HG03060 (cell line): ENCODE data around the gene HNF1B.

Experiments used
- ATAC-seq: cut with Tn5 transposase; IDR thresholded peaks from one replicate; pipeline ENCODE4 v1.9.1; 2021; ENCODE audit warnings: low read depth, moderate number of reproducible peaks; ENCODE audit not compliant: unreplicated experiment

Gene HNF1B

DNA sequence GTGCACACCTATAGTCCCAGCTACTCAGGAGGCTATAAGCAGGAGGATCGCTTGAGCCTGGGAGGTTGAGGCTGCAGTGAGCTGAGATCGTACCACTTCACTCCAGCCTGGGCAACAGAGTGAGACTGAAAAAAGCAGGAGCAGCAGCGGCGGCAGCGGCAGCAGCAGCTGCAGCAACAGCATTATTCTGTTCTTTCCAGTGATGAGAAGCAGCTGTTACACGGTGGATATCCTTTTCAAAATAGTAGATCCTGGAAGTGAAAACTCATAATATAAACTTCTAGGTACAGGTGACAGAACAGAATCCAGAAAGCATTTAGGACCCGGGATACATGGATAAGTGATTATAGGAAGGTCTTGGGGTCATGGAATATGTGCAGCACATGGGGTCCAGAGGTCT, 17.8 kb upstream of the HNF1B start:
- no peak for ATAC-seq

DNA sequence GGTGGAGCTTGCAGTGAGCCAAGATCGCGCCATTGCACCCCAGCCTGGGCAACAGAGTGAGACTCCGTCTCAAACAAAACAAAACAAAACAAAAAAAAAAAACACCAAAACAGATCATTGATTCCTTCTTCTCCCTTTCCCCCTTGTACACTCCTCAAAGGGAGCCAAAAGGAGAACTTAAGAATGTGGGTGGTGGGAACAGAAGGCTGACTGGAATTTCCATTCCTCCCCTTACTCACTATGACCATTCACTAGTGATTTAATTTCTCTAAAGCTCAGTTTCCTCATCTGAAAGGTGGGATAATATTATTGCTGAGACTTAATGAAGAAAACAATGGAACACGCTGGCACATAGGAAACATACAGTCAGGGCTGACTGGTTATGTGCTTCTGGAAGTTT, 17.1 kb upstream of the HNF1B start:
- no peak for ATAC-seq

DNA sequence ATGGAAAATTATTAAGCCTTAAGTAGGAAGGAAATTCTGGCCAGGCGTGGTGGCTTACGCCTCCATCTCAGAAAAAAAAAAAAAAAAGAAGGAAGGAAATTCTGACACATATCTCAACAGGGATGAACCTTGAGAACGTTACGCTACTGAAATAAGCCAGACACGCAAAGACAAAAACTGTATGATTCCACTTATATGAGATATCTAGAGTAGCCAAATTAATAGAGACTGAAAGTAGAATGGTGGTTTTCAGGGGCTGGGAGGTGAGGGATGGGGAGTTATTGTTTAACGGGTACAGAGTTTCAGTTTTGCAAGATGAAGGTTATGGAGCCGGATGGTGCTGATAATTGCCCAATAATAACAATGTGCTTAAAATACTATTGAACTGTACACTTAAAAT, 16.2 kb upstream of the HNF1B start:
- ATAC-seq = no peak

DNA sequence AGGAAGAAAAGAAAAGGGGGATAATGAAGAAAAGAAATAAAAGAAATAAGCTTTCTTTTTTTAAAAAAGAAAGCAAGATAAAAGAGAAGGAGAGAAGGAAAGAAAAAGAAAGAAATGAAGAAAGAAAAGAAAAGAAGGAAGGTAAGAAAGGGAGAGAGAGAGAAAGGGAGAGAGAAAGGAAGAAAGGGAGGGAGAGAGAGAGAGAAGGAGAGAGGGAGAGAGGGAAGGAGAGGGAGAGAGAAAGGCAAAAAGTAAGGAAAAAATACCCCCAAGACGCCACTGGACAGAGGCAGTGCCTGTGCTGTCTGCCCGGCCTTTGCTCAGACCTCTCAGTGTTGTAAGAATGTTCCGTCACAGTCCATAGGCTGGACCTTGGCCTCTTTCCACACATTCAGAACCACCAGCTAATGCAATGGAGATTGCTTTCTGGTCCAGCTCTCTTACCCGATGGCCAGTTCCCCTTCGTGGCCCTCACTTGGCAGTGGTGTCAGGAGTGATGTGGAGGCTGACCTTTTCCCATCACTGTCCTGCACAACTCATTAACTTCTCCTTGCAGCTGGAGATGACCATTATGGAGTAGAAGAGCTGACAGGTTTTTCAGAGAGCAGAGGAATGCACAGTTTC, 14.3 kb upstream of the HNF1B start:
- no peak for ATAC-seq

DNA sequence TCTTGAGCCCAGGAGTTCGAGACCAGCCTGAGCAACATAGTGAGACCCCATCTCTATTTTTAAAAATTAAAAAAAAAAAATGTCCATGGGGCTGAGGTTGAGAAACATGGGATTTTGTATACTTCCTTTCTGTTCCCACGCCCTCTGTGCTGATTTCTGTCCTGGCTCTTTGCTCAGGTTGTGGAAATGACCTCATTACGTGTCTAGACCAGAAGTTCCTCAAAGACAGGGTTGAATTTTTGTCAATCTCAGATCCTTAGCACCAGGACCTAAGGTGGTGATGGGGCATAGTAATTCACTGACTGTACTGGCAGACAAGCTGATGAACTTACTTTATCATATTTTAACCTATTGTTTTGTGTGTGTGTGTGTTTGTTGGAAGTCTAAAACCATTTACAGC, 11.2 kb upstream of the HNF1B start:
- no peak for ATAC-seq

DNA sequence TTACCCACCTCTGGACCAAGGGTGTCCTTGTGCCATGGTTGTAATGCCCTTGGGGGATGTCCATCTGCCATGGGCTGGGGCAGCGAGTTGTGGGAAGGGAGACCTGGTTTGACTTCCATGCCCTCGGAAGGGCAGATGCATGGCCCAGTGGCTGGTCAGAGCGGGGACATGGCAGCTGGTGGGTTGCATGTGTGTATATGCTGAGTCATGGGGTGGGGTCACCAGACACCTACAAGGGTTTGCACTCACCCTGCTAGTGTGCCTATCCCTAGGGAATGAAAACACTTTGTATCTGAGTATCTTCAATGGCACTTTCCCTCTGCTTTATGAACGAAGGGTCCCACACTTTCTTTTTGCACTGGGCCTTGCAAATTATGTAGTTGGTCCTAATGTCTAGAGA, 10.6 kb upstream of the HNF1B start:
- ATAC-seq = no peak

DNA sequence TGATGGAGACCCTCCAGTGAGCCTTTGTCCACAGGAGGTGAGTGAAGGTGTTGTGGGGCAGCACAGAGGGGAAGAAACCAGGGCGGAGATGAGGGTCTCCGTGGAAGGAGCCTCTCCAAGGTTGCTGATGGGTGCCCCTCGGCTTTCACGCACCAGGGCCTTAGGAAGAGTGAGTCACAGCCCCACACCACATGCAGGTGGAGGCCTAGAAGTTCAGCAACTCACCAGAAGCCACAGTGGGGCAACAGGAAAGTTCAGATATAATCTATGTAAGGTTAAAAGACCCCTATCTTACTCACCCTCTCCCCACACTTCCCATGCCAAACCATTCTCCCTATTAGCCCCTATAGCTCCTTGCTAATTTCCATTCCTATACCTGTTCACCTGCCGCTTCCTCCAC, 9.5 kb upstream of the HNF1B start:
- no peak for ATAC-seq

DNA sequence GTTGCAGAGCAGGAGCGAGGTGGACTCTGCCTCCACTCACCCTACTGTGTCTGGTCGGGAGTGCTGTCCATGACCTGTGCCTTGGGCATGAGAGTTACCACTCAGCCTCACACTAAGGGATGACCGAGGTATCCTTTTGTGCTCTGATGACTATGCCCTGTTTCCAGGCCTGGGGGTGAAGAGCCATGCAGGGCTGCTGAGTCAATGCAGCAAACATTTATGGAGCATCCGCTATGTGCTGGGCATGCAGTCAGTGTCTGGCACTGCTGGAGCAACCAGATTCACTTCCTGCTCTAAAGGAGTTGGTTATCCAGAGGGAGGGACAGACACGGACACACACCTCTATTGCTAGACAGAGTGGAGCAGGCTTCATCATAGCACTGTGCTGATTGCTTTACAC, 7.6 kb upstream of the HNF1B start:
- ATAC-seq = no peak

DNA sequence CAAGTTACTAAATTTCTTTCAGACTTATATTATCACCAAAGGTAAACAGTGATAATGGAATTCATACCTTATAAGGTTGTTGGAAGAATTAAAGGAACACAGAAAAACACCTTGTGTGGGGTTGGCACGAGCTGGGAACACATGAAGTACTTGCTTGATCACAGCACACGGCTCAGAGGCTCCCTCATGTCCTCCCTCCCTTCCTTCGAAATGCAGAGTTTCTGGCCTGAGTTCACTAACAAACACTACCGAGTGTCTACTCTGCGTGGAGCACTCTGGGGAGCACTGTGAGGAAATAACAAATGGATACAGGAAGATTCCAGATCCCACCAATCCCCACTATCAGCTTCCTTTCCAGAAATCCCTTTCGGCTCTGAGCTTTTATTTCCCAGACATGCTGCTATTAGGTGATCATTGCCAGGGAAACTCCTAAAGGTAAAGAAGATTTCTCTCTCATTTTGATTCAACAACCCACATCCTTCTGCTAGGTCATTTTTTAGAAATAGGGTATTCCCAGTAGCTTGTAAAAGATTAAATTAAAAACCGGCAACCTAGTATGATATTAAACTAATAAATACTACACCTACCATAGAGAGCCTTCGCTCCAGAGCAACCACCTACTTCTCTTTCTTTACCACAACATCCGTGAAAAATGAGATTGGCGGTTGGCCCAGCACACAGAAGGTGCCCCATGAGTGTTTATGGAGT, 6.1 kb upstream of the HNF1B start:
- no peak for ATAC-seq

DNA sequence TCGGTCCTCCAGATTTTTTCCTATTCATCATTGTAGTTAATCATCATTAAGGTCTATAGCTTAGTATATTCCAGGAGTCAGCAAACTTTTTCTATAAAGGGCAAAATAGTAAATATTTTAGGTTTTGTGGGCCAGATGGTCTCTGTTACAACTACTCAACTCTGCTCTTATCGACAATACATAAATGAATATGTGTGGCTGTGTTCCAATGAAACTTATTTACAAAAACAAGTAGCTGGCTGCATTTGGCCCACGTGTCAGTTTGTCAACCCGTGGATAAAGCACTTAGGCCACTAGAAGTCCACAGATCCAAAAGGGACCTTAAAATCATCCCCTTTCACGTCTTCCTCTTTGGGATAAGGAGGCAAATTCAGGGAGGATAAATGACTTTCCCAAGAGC, 5.4 kb upstream of the HNF1B start:
- no peak for ATAC-seq

DNA sequence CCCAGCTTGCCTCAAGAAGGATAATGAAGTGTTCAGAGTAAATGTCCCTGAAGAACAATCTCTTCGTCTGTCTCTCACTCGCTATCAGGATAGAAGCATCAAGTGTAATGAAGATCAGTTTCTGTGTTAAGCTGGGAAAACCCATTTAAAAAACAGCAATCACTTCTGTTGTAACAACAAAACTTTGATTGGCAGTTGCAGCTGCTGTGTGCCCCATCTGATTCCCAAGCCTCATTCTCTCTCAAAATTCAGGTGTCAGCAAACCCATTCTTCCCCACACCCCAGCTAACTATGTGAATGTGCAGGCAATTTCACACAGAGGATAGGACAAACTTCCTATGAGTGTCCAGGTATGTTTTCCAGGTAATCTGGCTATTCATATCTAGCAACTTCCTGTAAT, 2.4 kb upstream of the HNF1B start:
- no peak for ATAC-seq

DNA sequence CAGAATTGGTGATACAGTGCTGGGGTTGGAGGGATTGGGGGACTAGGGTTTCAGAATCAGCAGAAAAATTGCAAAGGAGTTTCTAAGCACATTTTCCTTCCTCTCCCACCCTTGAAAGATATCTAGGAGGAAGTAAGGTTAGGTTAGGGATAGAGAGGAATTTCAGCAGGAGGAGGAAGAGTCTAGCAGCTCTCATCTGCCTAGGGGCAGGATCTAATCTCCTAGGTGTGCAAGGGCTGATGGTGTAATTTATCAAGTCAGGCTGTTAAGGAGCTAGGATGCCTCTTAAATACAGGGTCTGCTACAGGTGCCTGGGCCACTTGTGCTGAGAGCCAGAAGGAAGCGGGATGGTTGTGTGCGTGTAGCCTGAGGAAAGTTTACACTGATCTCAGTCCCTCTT, 1.8 kb upstream of the HNF1B start:
- ATAC-seq = no peak

DNA sequence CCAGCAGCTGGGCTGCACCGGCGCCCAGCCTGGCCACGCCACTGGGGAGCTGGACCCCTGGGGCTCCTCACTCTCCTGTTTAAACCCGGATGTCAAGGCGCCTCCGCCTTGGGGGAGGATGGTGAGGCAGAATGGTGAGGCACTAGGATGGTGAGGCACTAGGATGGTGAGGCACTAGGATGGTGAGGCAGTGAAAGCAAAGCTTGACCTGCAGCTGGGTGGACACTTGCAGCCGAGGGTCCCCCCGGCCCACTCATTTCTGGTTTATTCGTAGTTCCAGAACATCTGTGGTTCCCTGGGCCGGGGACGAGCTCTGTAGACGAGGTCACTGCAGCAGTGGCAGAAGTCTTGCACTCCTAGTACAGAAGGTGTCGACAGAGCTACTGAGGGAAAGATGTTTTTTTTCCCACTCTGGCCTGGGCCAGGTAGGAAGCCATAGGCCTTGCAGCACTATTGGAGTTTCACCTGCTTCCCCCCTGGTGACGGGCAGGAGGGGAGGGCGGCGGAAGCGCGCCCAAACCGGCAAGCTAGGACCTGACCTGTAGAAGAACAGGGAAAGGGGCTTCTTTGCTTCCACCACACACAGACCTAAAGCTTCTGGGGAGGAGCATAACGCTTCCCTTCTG, 1.1 kb upstream of the HNF1B start:
- no peak for ATAC-seq

DNA sequence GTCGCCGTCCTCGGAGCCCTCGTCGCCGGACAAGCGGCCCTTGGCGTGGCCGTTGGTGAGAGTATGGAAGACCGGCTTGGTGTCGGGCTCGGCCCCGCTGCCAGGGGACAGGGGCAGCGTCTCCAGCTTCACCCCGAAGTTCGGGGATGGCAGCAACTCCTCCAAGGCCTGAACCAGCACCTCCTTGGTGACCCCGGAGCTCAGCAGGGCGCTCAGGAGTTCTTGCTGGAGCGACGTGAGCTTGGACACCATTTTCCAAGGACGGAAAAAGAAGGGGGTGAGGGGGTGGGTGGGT, 279 bp downstream of the HNF1B start:
- ATAC-seq = no peak

DNA sequence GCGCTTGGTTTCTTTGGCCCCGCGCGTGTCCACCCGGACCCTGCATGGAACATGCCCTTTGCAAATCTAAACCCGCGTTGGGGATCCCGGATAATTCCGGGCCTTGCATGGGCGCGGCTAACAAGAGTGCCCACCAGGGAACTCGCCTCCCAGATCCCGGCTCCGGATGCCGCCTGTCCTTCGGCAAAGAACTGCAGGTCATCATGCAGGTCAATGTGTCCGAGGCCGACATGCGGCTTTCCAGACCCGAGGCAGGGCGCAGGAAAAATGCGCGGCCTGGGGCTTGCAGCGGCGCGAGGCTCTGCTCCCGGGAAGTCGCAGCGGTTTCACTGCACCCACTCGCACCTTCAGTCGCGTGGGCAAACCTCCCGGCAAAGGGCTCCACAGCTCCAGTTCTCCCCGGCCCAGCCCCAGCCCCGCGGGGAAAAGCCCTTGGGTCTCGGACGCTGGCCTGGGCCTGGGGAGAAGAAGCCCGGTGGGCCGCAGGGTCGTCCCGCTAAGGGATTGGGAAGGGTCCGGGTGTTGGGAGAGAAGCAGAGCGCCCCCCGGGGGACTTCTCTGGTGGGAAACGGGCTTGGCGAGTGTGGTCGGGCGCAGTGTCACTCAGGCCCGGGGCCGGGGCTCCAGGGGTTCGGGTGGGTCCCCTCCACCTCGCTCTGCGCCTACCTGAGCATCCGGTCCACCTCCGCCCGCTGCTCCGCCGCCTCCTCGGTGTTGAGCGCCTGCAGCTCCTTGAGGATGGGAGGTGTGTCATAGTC, 805 bp downstream of the HNF1B start:
- no peak for ATAC-seq

DNA sequence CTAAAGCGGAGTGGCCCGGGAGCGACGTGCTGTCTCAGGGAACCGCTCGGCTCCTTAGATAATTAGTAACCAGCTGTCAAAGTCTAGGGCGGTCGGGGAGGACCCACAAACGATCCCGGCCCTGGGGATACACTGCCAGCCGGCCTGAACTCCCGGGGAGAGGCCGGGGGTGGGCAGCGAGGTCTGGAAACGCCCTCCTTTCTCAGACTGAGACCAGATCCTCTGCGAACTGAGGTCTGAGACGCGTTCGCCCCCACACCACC, 1.3 kb downstream of the HNF1B start:
- no peak for ATAC-seq

DNA sequence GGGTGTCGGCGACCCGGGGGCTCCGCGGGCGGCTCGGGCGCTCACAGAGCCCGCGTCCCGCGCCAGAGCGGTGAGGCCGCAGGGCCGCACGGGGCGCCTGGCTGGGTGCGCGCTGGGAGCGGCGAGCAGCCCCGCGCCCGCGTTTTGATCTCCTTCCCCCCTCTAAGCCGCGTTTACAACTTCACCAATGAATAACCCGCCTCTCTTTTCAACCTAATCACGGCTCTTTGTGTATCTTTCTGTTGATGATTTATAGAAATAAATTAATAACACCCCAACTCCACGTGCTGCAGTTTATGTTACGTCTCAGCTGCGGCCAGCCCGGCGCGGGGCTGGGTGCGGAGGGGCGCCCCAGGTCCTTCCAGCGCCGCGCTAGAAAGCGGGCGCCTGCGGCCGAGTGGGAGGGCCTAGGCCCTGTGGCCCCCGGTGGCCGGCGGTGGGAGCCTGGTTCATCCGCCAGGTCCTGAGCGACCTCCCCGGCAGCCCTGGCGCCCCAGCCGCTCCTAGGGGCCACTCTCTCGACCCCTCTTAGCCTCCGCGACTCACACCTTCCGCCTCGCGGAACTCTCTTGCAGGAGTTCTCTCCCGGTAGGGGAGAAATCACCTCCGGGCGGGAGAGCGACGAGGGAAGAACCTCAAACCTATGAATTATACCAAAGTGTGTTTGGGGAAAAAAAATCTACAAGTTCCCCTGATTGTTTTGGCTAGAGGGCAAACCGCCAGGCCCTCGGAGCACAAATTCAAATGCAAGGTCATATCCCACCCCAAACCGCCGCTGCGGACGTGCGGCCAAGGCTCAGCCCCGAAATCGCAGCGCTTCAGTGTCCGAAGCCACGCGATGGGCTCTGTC, 1.9 kb downstream of the HNF1B start:
- no peak for ATAC-seq

DNA sequence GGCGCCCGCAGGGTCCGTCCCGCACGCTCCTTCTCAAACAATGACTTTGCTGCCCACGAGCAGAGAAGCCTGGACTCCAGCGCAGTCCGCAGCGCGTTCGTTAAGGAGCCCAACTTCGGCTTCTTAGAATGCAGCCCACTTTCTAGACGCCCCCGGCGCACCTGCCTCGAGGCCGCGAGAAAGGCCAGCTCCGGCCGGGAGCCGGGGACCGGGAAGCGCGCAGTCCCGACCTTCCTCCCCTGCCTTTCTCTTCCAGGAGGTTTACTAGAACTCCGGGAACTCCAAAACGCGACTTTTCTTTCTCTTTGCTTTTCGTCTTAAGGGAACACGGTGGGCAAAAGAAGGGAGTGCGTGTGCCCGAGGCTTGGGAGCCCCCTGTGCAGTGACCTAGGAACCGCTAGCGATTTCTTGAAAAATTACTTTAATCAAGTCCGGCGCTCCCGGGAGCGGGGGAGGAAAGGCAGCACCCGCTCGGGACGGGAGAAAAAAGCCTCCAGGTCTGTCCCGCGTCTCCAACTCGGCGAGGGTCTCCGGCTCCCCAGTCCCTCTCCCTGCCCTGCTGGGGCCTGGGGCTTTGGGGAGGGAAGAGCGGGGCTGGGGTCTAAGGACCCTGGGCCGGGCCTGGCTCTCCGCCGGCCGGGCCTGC, 2.6 kb downstream of the HNF1B start:
- ATAC-seq = no peak

DNA sequence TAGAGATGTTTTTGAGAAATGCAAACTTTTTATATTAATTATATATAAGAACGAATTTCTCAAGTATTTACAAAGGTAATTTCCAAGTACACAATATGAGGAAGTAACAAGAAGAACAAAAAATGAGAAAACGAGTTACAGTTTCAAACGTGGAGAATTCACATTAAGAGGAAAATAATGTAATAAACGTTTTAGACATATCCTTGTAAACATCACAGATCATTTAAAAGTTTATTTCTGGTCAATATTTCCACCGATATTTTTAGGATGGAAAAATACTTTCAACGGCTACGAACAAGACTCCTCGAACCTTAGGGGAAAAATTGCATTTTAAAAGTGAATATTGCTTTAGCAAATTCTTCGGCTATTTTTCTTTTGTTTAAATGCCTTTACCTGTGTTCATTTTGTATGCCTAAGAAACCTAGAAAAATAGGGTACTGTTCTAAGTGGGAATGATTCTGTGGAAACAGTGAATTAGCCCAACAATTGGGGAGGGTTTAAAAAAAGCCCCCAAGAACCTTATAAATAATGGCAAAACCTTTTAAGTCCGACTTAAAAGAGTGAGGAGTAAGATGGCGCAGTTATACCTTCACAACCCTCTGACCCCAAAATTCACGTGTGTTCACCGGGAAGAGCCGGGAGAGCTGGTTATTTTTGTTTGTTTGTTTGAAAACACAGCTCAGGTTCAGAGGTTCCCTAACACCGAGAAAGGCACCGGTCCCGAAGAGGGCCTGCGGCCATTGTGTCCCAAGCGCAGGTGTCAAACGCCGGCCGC, 3.3 kb downstream of the HNF1B start:
- ATAC-seq = no peak

DNA sequence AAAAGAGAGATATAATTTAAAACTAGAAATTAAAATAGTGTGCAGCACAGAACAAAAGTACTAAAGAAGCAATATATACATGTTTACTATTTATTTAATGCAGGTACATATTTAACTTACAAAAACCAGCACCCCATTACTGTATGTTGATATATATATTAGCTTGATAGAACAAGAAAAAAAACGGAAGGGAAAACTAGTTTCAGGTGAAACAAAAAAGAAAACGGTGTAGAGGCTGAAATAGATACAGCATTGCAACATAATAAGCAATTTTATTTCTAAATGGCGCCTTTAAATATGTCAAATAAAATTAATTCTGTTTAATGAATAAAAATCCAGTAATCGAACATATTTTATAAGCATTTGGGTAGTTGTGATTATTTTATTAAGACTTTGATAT, 3.9 kb downstream of the HNF1B start:
- no peak for ATAC-seq
